Osteocyte (in vitro differentiated cells): ENCODE results near the gene INPP4B. TPM values are rescaled to one million over a fixed set of nuclear protein-coding genes. Genes with fewer than 3 reads are reported as not detected.

Experiments used
- DNase-seq: peaks from one replicate; pipeline ENCODE4 v3.0.0; 2021; ENCODE audit warnings: mixed read lengths; ENCODE audit not compliant: unreplicated experiment; ENCODE audit errors: extremely low spot score
- H3K27ac Mint-ChIP-seq: one replicate; pipeline ENCODE4 v1.8.0; 2021; ENCODE audit warnings: mild to moderate bottlenecking, mixed read lengths; ENCODE audit not compliant: unreplicated experiment
- H3K27me3 Mint-ChIP-seq: one replicate; pipeline ENCODE4 v1.8.0; 2021; ENCODE audit warnings: mixed read lengths; ENCODE audit not compliant: unreplicated experiment
- H3K36me3 Mint-ChIP-seq: one replicate; pipeline ENCODE4 v1.8.0; 2021; ENCODE audit warnings: mixed read lengths; ENCODE audit not compliant: unreplicated experiment
- H3K4me1 Mint-ChIP-seq: one replicate; pipeline ENCODE4 v1.8.0; 2021; ENCODE audit warnings: mixed read lengths; ENCODE audit not compliant: unreplicated experiment
- H3K4me3 Mint-ChIP-seq: one replicate; pipeline ENCODE4 v1.8.0; 2021; ENCODE audit warnings: mild to moderate bottlenecking, moderate library complexity, mixed read lengths; ENCODE audit not compliant: unreplicated experiment
- H3K9me3 Mint-ChIP-seq: one replicate; pipeline ENCODE4 v1.8.0; 2021; ENCODE audit warnings: mixed read lengths; ENCODE audit not compliant: unreplicated experiment
- total RNA-seq: library from RNA; stranded (reverse); gene quantifications from 2 replicates; pipeline ENCODE4 v1.2.1, GENCODE V29; 2021
- TF ChIP-seq, protein P1 (sequence below): fragments of 200-600 bp; sonication (generic); IDR thresholded peaks from 2 replicates; pipeline ENCODE4 v1.5.0; 2021; ENCODE audit warnings: antibody characterized with exemption, mild to moderate bottlenecking, moderate library complexity

The INPP4B gene
- total RNA-seq, 1 donor from 2014 or later: 10.9 TPM

DNA sequence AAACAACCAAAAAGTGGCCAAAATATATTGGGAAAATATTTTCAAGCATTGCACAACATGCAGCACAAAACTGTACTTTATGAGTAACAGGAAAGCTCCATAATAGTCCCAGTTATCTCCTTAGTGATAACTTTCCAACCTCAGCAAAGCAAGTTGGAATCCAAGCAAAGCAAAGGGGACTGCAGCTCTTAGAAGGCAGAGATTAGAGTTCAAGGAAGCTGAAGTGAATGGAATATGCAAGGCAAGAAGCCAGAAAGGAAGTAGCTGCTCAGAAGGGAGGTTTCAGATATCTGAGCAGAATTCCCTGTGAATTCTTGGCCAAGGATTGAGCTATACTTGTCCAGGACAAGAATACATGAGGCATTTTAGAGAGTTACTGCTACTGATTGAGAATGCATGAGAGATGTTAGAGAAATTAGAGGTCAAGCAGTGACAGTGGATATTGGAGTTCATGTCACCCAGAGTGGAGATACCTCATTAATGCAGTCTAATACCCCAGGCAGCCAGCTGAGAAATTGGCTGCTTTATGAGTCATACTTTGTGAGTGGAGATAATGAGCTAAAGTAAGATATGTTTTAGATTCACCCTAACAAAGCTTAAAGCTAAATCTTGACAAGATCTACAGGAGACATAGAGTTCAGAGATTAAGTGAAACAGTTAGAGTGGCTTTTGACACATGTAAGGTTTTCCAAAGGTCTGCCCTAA, 102.8 kb downstream of the INPP4B start:
- no peak for DNase-seq
- no peaks in the 10 kb centered on the region for H3K27me3 Mint-ChIP-seq
- H3K4me1 Mint-ChIP-seq: no peaks in the 10 kb centered on the region
- no peak overlapping the region for H3K4me3 Mint-ChIP-seq
- H3K27ac Mint-ChIP-seq: no peak overlapping the region
- no peaks in the 10 kb centered on the region for H3K36me3 Mint-ChIP-seq
- TF ChIP-seq, protein P1, sequence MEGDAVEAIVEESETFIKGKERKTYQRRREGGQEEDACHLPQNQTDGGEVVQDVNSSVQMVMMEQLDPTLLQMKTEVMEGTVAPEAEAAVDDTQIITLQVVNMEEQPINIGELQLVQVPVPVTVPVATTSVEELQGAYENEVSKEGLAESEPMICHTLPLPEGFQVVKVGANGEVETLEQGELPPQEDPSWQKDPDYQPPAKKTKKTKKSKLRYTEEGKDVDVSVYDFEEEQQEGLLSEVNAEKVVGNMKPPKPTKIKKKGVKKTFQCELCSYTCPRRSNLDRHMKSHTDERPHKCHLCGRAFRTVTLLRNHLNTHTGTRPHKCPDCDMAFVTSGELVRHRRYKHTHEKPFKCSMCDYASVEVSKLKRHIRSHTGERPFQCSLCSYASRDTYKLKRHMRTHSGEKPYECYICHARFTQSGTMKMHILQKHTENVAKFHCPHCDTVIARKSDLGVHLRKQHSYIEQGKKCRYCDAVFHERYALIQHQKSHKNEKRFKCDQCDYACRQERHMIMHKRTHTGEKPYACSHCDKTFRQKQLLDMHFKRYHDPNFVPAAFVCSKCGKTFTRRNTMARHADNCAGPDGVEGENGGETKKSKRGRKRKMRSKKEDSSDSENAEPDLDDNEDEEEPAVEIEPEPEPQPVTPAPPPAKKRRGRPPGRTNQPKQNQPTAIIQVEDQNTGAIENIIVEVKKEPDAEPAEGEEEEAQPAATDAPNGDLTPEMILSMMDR: no peak
- H3K9me3 Mint-ChIP-seq: peaks cover 11% of the 10 kb centered on the region

DNA sequence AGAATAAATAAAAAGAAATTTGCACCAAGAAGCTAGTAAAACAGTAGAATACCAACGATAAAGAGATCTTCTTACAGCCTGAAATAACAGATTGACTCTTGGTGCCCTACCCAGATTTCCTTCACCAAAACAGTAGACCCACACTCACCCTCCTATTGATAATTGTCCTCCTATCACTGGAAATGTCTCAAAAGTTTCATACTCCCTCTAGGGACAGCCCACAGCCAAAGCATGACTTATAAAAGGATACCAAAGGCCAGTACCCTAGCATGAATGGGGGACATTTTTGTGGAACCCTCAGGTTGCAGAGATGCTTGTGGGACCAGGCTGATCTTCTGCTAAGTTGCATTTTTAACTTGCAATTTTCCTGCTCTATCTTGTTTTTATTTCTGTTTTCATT, 104.1 kb downstream of the INPP4B start:
- H3K27ac Mint-ChIP-seq: no peak overlapping the region
- DNase-seq: no peak
- no peaks in the 10 kb centered on the region for H3K4me1 Mint-ChIP-seq
- H3K27me3 Mint-ChIP-seq: no peaks in the 10 kb centered on the region
- TF ChIP-seq, protein P1: no peak
- H3K36me3 Mint-ChIP-seq: no peaks in the 10 kb centered on the region
- H3K4me3 Mint-ChIP-seq: no peak overlapping the region
- peaks cover 11% of the 10 kb centered on the region for H3K9me3 Mint-ChIP-seq

DNA sequence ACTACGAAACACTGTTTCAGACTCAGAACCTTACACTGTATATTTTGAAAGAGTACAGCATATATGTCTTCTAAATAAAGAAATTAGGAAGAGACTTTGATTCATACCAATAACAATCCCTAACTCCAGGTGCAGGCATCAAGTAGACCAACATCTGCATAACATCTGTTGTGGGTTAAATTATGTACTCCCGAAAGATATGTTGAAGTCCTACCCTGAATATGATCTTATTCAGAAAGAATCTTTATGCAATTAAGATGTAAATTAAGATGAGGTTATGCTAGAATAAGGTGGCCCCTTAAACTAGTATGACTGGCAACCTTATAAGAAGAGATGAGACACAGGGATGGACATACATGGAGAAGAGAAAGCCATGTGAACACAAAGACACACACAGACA, 117.9 kb downstream of the INPP4B start:
- no peaks in the 10 kb centered on the region for H3K9me3 Mint-ChIP-seq
- no peaks in the 10 kb centered on the region for H3K4me1 Mint-ChIP-seq
- TF ChIP-seq, protein P1: no peak
- H3K36me3 Mint-ChIP-seq: no peaks in the 10 kb centered on the region
- H3K27ac Mint-ChIP-seq: no peak overlapping the region
- no peak overlapping the region for H3K4me3 Mint-ChIP-seq
- no peak for DNase-seq
- H3K27me3 Mint-ChIP-seq: peaks cover 23% of the 10 kb centered on the region

DNA sequence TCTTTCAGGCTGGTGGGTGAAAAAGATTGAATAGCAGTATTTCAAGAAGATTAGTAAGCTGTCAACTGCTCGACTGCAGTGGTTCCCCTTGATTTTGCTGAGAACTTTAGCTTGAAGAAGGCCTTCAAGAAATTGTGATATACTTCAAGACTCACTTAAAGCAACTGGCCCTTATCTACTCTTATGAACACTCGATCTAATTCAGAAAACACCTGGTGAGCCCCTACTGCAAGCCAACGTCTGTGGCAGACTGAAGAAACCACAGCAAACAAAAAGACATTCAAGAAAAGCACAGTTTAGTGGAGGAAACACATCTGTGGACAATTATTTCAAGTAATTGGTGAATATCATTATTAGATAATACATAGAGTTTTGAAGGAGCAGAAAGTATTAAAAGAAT, 119.0 kb downstream of the INPP4B start:
- no peak for DNase-seq
- H3K36me3 Mint-ChIP-seq: no peaks in the 10 kb centered on the region
- H3K9me3 Mint-ChIP-seq: no peaks in the 10 kb centered on the region
- H3K27ac Mint-ChIP-seq: no peak overlapping the region
- TF ChIP-seq, protein P1: no peak
- no peak overlapping the region for H3K4me3 Mint-ChIP-seq
- no peaks in the 10 kb centered on the region for H3K4me1 Mint-ChIP-seq
- H3K27me3 Mint-ChIP-seq: peaks cover 19% of the 10 kb centered on the region

DNA sequence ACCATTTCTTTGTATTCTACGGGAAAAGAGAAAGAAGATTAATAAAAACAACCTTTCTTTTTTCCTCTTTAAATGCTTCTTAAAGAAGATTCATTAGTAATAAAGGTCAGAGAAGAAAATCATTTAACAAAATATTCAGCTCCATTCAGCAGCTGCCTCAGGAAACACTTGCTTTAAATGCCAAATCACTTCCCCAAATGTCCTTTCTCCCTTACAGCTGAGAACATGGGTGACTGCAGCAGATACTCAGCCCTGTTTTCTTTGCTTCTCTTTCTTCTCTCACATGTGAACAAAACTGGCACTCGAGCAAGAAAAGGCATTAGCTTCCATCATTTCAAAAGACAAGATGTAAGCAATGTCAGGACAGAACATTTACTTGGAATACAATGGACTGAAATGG, 120.2 kb downstream of the INPP4B start:
- Mint-ChIP-seq H3K9me3 (no peaks in the 10 kb centered on the region), H3K4me3 (no peak overlapping the region), H3K27me3 (peaks cover 12% of the 10 kb centered on the region), H3K4me1 (no peaks in the 10 kb centered on the region), H3K36me3 (no peaks in the 10 kb centered on the region), H3K27ac (no peak overlapping the region)
- TF ChIP-seq, protein P1: no peak
- DNase-seq: no peak
